K562 treated with DMSO at 1 percent for 24 hours (cell line): Measurements from ENCODE around the gene F2. TPM values are rescaled to one million over a fixed set of nuclear protein-coding genes. Genes with fewer than 3 reads are reported as not detected.

Experiments
- total RNA-seq: library from RNA; unstranded; fragments of 300-600 nt; gene quantifications from 2 replicates; pipeline ENCODE4 v1.2.3, GENCODE V29; 2022; ENCODE audit warnings: low read depth; ENCODE audit not compliant: insufficient read depth

Gene F2
- total RNA-seq = not detected in 2 replicates

DNA sequence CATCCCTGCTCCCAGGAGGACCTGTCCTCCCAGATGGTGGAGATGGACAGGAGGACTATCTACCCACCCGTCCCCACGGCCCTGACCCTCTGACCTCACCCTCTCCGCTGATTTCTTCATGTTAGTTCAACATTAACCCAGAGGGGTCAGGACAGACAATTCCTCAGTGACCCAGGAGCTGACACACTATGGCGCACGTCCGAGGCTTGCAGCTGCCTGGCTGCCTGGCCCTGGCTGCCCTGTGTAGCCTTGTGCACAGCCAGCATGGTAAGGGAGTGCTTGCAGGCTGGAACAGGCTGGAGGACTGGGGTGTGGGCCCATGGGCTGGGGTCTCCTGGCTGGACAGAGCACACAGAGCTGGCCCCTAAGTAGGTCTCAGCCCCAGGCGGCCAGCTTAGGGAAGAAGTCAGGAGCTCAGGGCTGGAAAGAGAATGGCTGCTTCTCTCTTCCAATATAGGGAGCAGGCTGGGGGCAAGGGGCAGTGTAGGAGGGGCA lies at the start of gene F2:
F2 (plus strand) TSS at position 166 of the 495 bp plus-strand sequence; CDS start at position 189, 23 bp downstream.

GRCh38 chr11:46700241-46701077 lies 18.6 kb upstream of the F2 start, which contains the start of the genes ARHGAP1 and ZNF408:
Gene ARHGAP1 (minus strand): TSS chr11:46700619. CDS start chr11:46696107, 4,512 bp downstream.
Gene ZNF408 (plus strand): TSS chr11:46701031. CDS start chr11:46701048, 17 bp downstream.

Other genes with a start within 250 kb of the F2 start
- 43.3 and 48.4 TPM in 2 replicates for gene AMBRA1, start 125.2 kb upstream of the F2 start, total RNA-seq
- gene HARBI1, start 102.0 kb upstream of the F2 start, total RNA-seq = 9.5 and 10.8 TPM in 2 replicates
- 47.1 and 49.7 TPM in 2 replicates for gene ATG13, start 101.7 kb upstream of the F2 start, total RNA-seq
- gene ARHGAP1, start 18.6 kb upstream of the F2 start, total RNA-seq = 27.7 and 28.3 TPM in 2 replicates
- gene ZNF408, start 18.2 kb upstream of the F2 start, total RNA-seq = 15.2 TPM in 2 replicates
- gene CKAP5, start 127.1 kb downstream of the F2 start, total RNA-seq = 61.7 and 72.4 TPM in 2 replicates
- gene LRP4, start 199.3 kb downstream of the F2 start, total RNA-seq = 0.27 and 0.67 TPM in 2 replicates
- gene CSTPP1, start 217.5 kb downstream of the F2 start, total RNA-seq = 26.6 and 36.8 TPM in 2 replicates